HG03139 (cell line): ENCODE measurements around the gene SLC25A12.
"Not testable (repeated sequence)": the region's sequence is repeated elsewhere in the genome, so short reads cannot be mapped to it uniquely, and the experiment has no call there.

ENCODE experiments used
- ATAC-seq: cut with Tn5 transposase; IDR thresholded peaks from one replicate; pipeline ENCODE4 v1.9.1; 2021; ENCODE audit not compliant: unreplicated experiment

The SLC25A12 gene

DNA sequence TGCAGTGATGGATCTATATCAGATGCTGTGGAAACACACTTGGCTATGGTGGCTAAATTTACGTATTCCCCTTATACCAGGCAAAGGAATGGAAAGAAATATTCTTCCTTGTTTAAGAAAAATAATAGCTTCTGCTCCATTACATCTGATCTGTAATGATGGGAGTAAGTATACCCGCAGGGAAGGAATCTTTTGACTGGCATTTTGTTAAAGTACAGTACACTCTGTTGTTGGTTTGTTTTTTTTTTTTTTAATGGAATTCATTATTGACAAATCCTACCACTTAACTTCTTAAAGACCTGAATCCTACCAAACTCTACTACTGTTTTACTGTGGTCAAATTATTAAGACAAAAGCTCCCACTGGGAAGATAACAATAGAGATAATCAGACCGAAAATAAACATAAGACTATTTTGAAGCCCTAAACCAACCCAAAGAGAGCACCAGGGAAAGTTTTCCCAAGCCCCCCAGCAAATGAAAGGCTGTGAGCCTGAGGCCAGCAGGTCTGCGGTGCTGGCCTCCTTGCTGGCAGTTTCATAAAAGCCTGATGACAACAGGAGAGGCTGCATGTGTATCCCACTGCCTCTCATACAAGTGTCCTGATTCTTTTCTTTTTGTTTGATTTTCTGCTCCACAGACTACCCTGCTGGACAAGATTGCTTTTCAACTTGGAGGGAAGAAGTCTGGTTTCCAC is 101.0 kb downstream of the SLC25A12 start:
- ATAC-seq, result no peak

DNA sequence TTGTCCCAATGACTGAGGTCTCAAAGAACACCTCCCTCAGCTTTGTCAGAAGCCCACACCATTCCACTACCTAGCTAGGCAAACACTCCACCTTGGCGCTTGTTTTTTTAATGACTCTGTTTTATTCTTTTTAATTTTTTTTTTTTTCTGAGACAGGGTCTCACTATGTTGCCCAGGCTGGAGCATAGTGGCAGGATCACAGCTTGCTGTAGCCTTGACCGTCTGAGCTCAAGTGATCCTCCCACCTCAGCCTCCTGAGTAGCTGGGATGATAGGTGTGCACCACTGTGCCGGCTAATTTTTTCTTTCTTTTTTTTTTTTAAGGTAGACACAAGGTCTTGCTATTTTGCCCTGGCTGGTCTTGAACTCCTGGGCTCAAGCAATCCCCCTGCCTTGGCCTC is 101.9 kb downstream of the SLC25A12 start:
- ATAC-seq, result no peak

- no peak for ATAC-seq
These were observed 102.7 kb downstream of the SLC25A12 start for GRCh38 chr2:171791361-171791760.

DNA sequence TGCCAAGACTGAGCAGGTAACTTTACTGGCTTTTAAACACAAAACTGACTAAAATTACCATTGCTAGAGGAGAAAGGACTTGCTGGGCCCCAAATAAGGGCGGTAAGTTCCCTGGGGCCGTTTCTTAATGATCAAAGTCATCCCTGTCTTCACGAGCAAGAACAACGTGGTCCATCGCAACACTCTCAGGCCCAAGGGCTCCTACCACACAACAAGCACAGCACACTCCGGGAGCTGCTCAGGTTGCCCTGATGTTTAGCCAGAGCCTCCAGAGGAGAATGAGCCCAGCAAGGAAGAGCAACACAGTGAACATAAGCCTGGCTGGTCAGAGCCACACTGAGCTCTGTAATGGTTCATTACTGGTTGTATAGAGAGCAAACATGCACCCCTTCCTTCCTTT is 104.1 kb downstream of the SLC25A12 start:
- ATAC-seq, result no peak

DNA sequence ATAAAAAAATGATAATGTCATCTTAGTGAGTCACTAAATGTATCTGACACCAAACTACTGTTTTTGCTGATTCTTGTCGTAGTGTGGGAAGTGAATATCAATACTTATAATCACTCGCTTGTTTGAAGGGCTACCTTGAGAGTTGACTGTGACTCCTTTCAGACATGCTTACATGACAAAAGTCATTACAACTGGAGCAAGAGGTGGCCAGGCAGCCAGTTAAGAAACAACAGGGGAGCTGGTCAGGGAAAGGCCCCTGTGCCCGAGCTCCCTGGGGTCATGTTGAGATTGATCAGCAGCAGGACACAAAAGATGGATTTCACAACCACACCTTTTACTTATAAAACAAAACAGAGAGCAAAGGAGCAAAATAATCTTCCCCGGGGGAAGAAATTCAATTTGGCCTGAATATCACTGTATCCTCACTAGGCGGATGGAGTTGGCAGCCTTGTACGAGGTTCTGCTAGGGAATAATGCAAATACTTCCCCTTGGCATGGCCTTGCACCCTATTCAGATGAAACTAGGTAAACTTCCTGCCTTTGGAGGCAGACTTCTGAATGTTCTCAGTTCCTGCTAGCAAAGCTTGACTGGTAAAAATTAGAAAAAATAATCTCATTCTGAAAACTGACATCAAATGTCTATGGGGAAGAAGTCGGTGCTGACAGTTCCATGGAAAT is 105.6 kb downstream of the SLC25A12 start:
- no peak for ATAC-seq

- ATAC-seq, result no peak
These were observed 106.5 kb downstream of the SLC25A12 start for GRCh38 chr2:171787333-171788072.

DNA sequence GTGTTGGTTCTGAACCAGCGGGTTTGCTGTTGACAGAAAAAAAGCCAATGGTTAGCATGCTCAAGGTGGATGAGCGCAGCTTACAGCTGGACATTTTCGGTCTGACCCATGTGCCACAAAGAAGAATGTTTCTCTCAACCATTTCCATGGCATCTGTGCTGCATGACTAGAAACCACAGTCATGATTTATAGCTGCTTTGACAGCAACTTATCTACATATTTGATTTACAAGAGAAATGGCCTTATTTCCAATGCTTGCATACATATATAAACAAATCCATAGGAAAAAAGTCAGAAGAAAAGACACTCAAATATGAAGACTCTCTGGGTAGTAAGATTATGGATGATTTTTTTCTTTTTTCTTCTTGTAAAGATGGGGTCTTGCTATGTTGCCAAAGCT is 108.6 kb downstream of the SLC25A12 start:
- no peak for ATAC-seq

- no peak for ATAC-seq
These were observed 115.5 kb downstream of the SLC25A12 start for GRCh38 chr2:171778515-171778914.

- not testable (repeated sequence) for ATAC-seq
These were observed 119.5 kb downstream of the SLC25A12 start for GRCh38 chr2:171774581-171774980.

- no peak for ATAC-seq
These were observed 121.7 kb downstream of the SLC25A12 start for GRCh38 chr2:171772373-171772772.

- no peak for ATAC-seq
These were observed 122.6 kb downstream of the SLC25A12 start for GRCh38 chr2:171771463-171771862.

DNA sequence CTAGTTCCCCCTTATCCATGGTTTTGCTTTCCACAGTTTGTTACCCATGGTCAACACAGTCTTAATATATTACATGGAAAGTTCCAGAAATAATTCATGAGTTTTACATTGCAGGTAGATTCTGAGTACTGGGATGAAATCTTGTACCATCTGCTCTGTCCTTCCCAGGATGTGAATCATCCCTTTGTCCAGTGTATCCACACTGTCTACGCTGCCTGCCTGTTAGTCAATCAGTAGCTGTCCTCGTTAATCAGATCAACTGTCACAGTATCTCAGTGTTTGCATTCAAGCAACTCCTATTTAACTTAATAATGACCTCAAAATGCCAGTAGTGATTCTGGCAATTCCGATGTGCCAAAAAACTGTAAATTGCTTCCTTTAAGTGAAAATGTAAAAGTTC is 130.4 kb downstream of the SLC25A12 start:
- no peak for ATAC-seq

DNA sequence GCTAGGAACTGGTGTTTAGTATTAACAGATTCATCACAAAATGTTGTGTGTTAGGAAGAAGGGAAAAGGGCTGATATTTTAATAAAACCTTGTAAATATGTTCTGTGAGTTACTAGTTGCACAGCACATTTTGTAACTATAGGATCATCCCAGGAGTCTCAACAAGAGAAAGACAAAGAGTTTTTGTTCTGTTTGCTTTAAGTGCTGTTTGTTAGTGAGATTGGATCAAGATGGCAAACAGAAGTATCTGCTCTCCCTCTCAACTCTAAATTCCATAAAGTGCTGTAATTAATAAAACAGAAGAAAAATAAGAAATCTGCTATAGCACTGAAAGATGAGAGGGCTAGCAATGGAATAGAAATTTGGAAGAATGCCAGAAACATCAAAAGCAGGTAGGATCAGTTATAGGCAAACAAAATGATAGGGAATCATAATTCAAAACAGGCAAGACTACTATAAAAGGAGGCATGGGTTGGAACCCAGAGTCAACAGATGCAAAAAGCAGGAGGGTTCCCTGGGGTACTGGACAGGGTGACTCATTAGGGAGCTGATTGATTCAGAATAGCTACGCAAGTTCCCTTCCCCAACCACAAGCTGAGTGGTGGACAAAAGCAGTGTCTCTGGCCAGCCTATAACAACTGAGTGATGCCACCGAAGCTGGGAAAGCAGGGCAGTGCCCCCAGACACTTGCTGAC is 131.0 kb downstream of the SLC25A12 start:
- no peak for ATAC-seq

DNA sequence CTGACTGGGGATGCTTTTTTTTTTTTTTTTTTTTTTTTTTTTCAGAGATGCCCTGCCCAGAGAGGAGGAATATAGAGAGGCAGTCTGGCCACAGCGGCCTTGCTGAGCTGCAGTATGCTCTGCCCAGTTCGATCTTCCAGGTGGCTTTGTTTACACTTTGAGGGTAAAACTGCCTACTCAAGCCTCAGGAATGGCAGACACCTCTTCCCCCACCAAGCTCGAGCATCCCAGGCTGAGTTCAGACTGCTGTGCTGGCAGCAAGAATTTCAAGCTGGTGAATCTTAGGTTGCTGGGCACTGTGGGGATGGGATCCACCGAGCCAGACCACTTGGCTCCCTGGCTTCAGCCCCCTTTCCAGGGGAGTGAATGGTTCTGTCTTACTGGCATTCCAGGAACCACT is 132.9 kb downstream of the SLC25A12 start:
- ATAC-seq, result not testable (repeated sequence)

- not testable (repeated sequence) for ATAC-seq
These were observed 135.3 kb downstream of the SLC25A12 start for GRCh38 chr2:171758762-171759161.

DNA sequence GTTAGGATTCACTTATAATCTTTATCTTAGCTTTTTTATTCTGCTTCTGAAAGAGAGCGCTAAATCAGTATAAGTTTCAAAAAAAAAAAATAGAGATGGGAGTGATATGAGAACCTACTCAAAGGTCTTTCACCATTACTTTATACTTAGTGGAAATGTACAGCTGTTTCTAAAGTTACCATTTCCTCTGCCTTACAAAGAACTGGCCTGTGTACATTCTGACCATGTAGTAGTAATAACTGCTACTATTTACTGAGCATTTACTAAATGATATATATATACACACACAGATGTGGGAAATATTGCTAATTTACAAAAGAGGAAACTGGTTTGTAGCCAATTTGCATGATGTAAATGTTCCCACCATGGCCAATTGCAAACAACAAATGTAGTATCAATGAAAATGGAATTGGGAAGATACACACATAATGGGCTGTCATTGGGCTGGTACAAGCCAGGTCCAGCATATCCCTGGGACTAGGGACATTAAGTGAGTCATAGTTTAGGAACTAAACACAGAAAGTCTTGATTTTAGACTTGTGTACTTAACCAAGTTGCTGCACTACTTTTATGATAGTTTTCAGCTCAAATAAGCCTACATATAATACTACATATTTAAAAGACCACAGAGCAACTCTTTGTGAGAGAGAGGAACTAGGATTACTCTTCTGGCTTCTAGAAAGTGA is 139.6 kb downstream of the SLC25A12 start:
- ATAC-seq, result no peak

- ATAC-seq, result no peak
These were observed 146.7 kb downstream of the SLC25A12 start for GRCh38 chr2:171747371-171747770.

- ATAC-seq, result no peak
These were observed 148.2 kb downstream of the SLC25A12 start for GRCh38 chr2:171745806-171746205.

DNA sequence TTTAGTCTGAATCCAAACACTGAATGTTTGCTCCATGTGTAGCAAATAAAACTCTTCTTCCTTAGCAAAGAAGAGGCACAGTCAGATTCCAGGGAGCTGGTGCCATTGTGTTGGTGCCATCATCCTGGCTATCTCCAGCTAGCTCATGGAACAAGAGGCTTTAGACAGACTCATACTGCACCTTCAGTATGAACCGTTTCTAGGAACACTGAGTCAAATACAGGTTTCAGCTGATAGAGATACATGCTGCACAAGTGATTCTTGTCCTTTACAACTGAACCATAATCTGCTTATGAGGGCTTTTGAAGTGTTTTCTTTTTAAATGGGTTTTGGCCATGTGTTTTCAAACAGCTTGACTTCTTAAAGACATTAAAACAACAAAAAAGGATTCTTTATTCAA is 148.9 kb downstream of the SLC25A12 start:
- no peak for ATAC-seq

GRCh38 chr2:171742760-171743159 is 151.3 kb downstream of the SLC25A12 start:
- no peak for ATAC-seq

DNA sequence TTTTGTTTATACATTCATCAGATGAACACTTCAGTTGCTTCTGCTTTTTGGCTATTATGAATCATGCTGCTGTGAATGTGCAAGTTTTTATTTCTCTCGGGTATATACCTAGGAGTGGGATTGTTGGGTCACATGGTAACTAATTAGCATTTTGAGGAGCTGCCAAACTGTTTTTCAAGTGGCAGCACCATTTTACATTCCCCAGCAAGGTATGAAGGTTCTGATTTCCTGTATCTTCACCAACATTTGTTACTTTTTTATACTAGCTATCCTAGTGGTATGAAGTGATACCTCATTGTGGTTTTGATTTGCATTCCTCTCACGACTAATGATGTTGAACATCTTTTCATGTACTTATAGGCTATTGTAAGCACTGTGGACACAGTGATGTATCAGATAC is 152.9 kb downstream of the SLC25A12 start:
- ATAC-seq, result no peak
